MCF 10A (cell line): ENCODE results near the gene TMEM121. TPM values are rescaled to one million over a fixed set of nuclear protein-coding genes. Genes with fewer than 3 reads are reported as not detected.

Experiments
- BruUV-seq: library from RNA; stranded (reverse); fragments of 400-500 nt; replicated peaks from 2 replicates; lab custom pipeline; 2021; lab: Mats Ljungman, UMichigan
- CTCF ChIA-PET: fragments of 300-600 bp; sonication (Branson Sonifier 250); formaldehyde crosslinking; extraction: SDS; loops from one replicate; lab custom pipeline; 2021; ENCODE audit warnings: antibody characterized with exemption, inconsistent platforms; lab: Yijun Ruan, JAX
- POLR2A ChIA-PET: fragments of 300-600, 350-650 bp; sonication (Branson Sonifier 250); formaldehyde crosslinking; extraction: SDS; loops from one replicate; lab custom pipeline; 2020; ENCODE audit warnings: antibody characterized with exemption, inconsistent platforms; lab: Yijun Ruan, JAX
- DNase-seq: peaks from one replicate; pipeline ENCODE4 v3.0.0-alpha.2; 2018; ENCODE audit not compliant: unreplicated experiment
- H3K27ac Mint-ChIP-seq: one replicate; pipeline ENCODE4 v1.8.0; 2022; ENCODE audit warnings: mild to moderate bottlenecking, low read depth, mixed read lengths; ENCODE audit not compliant: unreplicated experiment
- H3K27me3 Mint-ChIP-seq: one replicate; pipeline ENCODE4 v1.8.0; 2022; ENCODE audit warnings: mixed read lengths; ENCODE audit not compliant: insufficient read depth, unreplicated experiment
- H3K36me3 Mint-ChIP-seq: one replicate; pipeline ENCODE4 v1.8.0; 2022; ENCODE audit warnings: mild to moderate bottlenecking, moderate library complexity, mixed read lengths; ENCODE audit not compliant: insufficient read depth, unreplicated experiment
- H3K4me1 Mint-ChIP-seq: one replicate; pipeline ENCODE4 v1.8.0; 2022; ENCODE audit warnings: mixed read lengths; ENCODE audit not compliant: insufficient read depth, unreplicated experiment
- H3K4me3 Mint-ChIP-seq: one replicate; pipeline ENCODE4 v1.8.0; 2022; ENCODE audit warnings: mild to moderate bottlenecking, moderate library complexity, mixed read lengths; ENCODE audit not compliant: unreplicated experiment
- H3K9me3 Mint-ChIP-seq: one replicate; pipeline ENCODE4 v1.8.0; 2022; ENCODE audit warnings: mixed read lengths; ENCODE audit not compliant: unreplicated experiment
- CTCF ChIP-seq: fragments of 200-600 bp; IDR thresholded peaks from one replicate; pipeline ENCODE4 v1.8.0; 2022; ENCODE audit warnings: antibody characterized with exemption, mild to moderate bottlenecking; ENCODE audit not compliant: unreplicated experiment
- intact Hi-C: fragments of 100-400 bp; cut with micrococcal nuclease; formaldehyde crosslinking; loops from 2 replicates; pipeline ENCODE4 v1.14.1; 2022
- total RNA-seq: library from RNA; stranded (reverse); gene quantifications from 2 replicates; pipeline ENCODE4 v1.2.3, GENCODE V29; 2022

The TMEM121 gene
- total RNA-seq, 1 experiment from 2014 or later, result 0.68 TPM

- intact Hi-C loops, result loop anchor here (1.0 to 2.0 kb wide), 2 partner anchors 9 to 50 kb away; no protein-coding TSS in a partner anchor
Observed at GRCh38 chr14:105480807-105481801, 45.3 kb upstream of the TMEM121 start.

GRCh38 chr14:105481886-105482457 lies 44.4 kb upstream of the TMEM121 start:
- Mint-ChIP-seq H3K27ac (peak overlapping the region; percentile 99), H3K27me3 (no peaks in the 10 kb centered on the region), H3K4me3 (peak overlapping the region; percentile 75), H3K36me3 (peaks cover 12% of the 10 kb centered on the region), H3K9me3 (no peaks in the 10 kb centered on the region), H3K4me1 (peaks cover 24% of the 10 kb centered on the region)
- intact Hi-C loops, result loop anchor here (1.0 to 2.0 kb wide), 2 partner anchors 8 to 51 kb away; no protein-coding TSS in a partner anchor
- POLR2A ChIA-PET, result interaction anchor here (0.7 to 2.5 kb wide), 6 partner anchors 8 to 714 kb away, joined by 3 to 30 read pairs (median 4); no protein-coding TSS in a partner anchor
- BruUV-seq, result TSS peak; percentile 64
- TF ChIP-seq CTCF, result no peak
- peak; percentile 96 for DNase-seq
- CTCF ChIA-PET, result interaction anchor here (0.5 to 2.3 kb wide), 14 partner anchors 8 to 294 kb away, joined by 3 to 45 read pairs (median 4); no protein-coding TSS in a partner anchor

More at GRCh38 chr14:105480807-105481801, 45.3 kb upstream of the TMEM121 start:
- TF ChIP-seq CTCF, result peak; percentile 98
- peaks cover 24% of the 10 kb centered on the region for H3K4me1 Mint-ChIP-seq
- DNase-seq, result peak; percentile 88
- no peaks in the 10 kb centered on the region for H3K27me3 Mint-ChIP-seq
- H3K36me3 Mint-ChIP-seq, result peaks cover 12% of the 10 kb centered on the region
- H3K27ac Mint-ChIP-seq, result peak overlapping the region; percentile 99
- peak overlapping the region; percentile 75 for H3K4me3 Mint-ChIP-seq
- no peaks in the 10 kb centered on the region for H3K9me3 Mint-ChIP-seq
- CTCF ChIA-PET, result interaction anchor here (0.5 to 2.3 kb wide), 35 partner anchors 9 to 1337 kb away, joined by 3 to 45 read pairs (median 3); no protein-coding TSS in a partner anchor
- POLR2A ChIA-PET, result interaction anchor here (0.6 to 2.5 kb wide), 10 partner anchors 9 to 713 kb away, joined by 3 to 30 read pairs (median 4); partner anchors contain the start of gene BRF1
- TSS peak; percentile 86 for BruUV-seq

GRCh38 chr14:105482486-105483110 lies 43.8 kb upstream of the TMEM121 start:
- TF ChIP-seq CTCF, result no peak
- BruUV-seq, result no TSS peak
- Mint-ChIP-seq H3K4me1 (peaks cover 20% of the 10 kb centered on the region), H3K4me3 (peak overlapping the region; percentile 75), H3K27ac (peak overlapping the region; percentile 99), H3K27me3 (no peaks in the 10 kb centered on the region), H3K36me3 (peaks cover 12% of the 10 kb centered on the region), H3K9me3 (no peaks in the 10 kb centered on the region)
- DNase-seq, result no peak
- CTCF ChIA-PET, result interaction anchor here (1.0 to 2.3 kb wide), 9 partner anchors 7 to 131 kb away, joined by 3 to 45 read pairs (median 4); no protein-coding TSS in a partner anchor
- intact Hi-C loops, result no loop called here
- POLR2A ChIA-PET, result interaction anchor here (1.4 to 2.5 kb wide), 4 partner anchors 7 to 51 kb away, joined by 4 to 30 read pairs (median 8); no protein-coding TSS in a partner anchor
